ENCODE results near the gene LLPH.
"Not testable (repeated sequence)": the region's sequence is repeated elsewhere in the genome, so short reads cannot be mapped to it uniquely, and the experiment has no call there.

LLPH gene

DNA sequence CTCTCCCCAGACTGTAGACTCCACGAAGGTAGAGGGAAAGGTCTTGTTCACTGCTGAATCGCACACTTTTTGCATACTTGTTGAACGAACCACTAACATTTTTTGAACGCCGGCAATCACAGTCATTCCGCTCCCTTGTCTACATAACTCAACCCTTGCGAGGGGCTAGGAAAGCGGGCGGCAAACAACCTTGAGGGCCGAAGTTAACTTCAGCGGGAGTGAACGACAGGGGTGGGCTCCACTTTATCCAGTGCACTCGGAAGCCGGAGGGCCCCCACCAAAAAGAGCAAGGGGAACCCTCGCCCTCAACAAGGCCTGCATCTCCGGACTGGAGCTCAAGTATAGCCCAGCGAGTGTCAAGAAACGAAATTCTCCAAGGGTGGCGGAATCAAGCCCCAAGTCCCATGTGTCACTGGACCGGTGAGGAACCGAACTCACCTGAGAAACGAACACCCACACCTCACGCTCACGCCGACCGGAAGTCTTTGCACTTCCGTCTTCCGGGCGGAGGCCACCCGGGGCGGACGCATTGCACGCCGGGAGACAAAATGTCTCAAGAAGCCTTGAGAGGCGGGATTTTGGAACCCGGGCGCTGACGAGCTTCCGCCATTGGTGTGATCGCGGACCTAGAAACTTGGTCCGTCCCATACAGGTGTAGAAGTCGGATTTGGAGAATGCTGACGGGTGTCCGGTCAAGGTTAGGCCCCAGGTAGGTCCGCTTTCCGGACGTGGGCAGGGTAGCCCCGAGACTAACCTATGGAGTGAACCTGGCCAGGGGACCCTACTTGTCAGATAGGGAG, at the start of gene LLPH:
Gene LLPH (minus strand): TSS at position 484 of the 800 bp plus-strand sequence. CDS start 1,644 bp downstream, outside the sequence.
- ATAC-seq = peak; percentile 99
- peak; percentile 89 for DNase-seq

DNA sequence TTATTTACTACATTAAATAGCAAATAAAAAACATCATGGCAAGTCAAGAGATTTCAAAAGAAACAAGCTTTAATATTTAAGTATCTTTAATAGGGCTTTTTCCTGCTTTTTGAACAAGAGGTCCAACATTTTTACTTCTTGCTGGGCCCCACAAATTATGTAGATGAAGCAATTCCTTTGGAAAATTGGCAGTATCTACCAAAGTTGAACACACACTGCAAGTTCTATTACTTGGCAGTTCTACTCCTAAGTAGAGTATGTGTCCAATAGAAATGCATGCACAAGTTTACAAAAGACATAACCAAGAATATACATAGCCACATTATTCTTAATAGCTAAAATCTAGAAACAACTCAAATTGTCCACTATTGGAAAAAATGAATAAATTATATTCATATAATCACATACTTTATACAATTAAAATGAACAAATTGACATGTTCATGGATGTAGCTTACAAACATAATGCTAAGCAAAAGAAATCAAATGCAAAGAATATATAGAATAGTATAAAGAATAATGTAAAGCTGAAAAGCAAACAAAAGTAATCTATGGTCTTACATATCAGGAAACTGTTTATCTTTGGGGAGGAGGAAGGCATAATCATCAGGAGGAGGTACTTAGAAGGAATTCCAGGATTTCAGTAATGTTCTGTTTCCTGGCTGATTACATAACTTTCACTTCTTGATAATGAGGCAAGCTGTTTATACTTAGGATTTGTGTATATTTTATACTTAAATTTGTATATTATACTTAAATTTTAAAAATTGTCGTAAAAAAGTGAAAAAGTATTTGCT, 45.8 kb upstream of the LLPH start:
- ATAC-seq (no peak), DNase-seq (no peak)

DNA sequence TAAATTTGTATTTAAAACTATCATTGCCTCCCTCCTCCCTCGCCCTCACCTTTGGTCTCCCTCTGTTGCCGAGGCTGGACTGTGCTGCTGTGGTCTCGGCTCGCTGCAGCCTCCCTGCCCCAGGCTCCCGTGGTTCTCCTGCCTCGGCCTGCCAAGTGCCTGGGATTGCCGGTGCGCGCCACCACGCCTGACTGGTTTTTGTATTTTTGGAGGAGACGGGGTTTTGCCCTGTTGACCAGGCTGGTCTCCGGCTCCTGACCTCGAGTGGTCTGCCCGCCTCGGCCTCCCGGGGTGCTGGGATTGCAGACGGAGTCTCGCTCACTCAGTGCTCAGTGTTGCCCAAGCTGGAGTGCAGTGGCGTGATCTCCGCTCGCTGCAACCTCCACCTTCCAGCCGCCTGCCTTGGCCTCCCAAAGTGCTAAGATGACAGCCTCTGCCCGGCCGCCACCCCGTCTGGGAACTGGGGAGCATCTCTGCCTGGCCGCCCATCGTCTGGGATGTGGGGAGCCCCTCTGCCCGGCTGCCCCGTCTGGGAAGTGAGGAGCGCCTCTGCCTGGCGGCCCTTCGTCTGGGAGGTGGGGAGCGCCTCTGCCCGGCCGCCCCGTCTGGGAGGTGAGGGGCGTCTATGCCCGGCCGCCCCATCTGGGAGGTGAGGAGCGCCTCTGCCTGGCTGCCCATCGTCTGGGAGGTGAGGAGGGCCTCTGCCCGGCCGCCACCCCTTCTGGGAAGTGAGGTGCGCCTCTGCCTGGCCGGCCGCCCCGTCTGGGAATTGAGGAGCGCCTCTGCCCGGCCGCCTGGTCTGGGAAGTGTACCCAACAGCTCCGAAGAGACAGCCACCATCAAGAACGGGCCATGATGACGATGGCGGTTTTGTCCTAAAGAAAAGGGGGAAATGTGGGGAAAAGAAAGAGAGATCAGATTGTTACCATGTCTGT, 44.1 kb upstream of the LLPH start:
- not testable (repeated sequence) for DNase-seq, ATAC-seq

DNA sequence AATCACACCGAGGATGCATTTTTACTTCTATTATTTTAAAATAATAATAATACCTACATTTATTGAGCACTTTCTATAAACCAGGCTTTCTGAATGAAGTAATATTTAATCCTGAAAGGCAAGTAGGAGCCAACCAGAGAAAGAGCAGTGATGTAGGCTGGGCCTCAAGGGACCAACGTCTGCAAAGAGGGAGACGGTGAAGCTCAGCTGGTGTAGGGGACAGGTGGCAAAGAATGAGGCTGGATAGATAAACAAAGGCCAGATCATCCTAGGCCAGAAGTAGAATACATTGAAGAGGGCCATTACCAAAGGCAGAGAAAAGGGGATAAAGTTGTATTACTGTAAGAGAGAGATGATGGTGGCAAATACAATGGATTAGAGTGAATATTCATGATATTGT, 40.1 kb upstream of the LLPH start:
- DNase-seq (no peak), ATAC-seq (no peak)

DNA sequence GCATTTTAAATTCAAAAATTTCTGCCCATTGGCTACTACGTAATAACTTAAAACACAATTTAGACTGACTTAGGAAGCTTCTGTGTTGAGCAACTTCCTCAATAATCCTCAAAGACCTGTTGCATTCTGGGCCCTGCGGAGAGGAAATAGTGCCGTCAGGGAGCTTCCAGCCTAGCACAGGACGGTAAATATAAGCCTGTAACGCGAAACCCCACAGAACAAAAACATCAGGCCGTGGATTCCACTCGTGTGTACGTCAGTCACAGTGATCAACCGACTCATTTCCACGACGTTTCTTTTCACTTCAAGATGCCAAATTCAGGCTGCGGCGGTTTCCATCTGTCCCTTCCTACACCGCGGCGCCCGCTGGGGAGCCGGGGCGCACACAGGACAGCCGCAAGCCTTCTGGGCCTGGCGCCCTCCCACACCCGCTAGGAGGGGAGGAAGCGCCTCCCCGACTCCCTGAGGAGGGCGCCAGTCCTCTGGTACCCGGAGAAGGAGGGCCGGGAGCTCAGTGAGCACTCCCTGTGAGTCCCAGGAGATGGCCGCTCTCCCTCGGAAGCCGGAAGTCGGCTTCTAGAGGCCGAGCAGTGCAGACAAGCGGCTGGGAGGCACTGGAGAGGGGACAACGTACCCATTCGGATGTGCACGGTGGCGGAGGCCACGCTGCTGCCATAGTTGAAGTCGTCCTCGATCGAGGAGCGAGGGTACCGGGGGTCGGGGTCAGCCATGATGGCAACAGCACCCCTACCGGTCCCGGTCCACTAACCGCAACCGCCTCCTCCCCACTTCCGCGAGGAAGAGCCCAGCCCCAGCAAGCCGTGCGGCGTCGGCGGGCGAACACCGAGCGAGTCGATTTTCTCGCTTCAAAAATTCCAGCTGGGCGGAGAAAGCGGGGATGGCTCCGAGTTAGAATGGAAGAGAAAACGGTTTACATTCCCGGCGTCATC, 38.9 kb upstream of the LLPH start, which contains the start of gene TMBIM4:
Gene TMBIM4 (minus strand): TSS at position 776 of the 950 bp plus-strand sequence. CDS start 45 bp downstream, at position 731.
- peak; percentile 90 for DNase-seq
- peak; percentile 89 for ATAC-seq

DNA sequence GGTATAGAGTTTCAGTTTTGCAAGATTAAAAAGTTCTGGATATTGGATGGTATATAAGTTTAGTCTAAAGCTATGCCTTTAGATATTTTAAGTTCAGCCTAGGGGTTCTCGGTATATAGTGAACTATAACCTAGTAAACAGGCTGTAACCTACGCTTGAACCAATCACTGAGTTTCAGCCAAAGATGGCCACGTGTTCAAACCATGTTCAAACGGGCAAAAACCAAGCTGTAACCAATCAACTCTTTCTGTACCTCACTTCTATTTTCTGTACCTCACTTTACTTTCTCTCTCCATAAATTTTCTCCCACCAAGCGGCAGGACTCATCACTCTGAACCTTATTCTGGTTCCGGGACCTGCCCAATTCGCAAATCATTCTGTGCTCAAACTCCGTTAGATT, 37.9 kb upstream of the LLPH start:
- ATAC-seq = no peak

DNA sequence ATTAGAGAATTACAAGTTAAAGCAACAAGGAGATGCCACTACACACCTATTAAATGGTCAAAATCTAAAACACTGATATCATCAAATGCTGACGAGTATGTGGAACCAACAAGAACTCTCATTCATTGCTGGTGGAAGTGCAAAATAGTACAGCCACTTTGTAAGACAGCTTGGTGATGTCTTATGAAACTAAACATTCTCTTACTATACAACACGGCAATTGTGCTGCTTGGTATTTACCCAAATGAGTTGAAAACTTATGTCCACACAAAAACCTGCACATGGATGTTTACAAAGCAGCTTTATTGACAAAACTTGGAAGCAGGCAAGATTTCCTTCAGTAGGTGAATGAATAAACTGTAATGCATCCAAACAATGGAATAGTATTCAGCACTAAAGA, 36.0 kb upstream of the LLPH start:
- no peak for ATAC-seq

More for the DNA sequence above, 37.9 kb upstream of the LLPH start:
- no peak for DNase-seq

DNA sequence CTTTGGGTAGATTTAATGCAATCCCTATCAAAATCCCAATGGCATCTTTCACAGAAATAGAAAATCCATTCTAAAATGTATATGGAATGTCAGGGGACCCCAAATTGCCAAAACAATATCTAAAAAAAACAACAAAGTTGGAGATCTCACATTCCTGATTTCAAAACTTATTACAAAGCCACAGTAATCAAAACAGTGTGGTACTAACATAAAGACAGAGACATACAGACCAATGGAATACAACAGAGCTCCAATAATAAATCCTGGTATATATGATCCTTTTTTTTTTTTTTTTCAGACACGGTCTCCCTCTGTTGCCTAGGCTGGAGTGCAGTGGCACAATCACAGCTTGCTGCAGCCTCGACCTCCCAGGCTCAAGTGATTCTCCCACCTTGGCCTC, 34.6 kb upstream of the LLPH start:
- DNase-seq = no peak
- ATAC-seq = no peak

More for the DNA sequence above, 36.0 kb upstream of the LLPH start:
- DNase-seq = no peak

DNA sequence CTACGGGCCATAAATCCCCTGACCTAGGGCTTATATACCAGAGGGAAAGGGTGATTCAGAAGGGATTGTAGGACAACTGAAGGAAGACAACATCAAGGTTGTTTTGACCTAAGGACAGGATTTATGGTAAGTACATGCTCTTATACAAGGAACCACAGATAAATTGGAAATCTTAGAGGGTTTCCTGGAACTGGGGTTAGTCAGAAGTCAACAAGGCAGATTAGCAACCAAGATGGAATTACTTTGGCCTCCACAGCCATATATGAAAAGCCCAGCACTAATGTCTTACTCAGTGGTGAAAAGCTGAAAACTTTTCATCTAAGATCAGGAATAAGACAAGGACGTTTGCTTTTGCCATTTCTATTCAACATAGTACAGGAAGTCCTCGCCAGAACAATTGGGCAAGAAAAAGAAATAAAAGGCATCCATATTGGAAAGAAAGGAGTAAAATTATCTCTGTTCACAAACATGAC, 33.8 kb upstream of the LLPH start:
- ATAC-seq (no peak), DNase-seq (no peak)

DNA sequence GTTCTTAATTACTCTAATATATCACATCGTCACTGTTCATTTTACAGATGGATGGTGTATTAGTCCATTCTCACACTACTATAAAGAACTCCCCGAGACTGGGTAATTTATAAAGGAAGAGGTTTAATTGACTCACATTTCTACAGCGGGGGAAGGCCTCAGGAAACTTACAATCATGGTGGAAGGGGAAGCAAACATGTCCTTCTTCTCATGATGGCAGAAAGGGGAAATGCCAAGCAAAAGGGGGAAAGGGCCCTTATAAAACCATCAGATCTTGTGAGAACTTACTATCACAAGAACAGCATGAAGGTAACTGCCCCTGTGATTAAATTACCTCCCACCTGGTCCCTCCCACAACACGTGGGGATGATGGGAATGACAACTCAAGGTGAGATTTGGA, 32.7 kb upstream of the LLPH start:
- DNase-seq (no peak), ATAC-seq (no peak)

DNA sequence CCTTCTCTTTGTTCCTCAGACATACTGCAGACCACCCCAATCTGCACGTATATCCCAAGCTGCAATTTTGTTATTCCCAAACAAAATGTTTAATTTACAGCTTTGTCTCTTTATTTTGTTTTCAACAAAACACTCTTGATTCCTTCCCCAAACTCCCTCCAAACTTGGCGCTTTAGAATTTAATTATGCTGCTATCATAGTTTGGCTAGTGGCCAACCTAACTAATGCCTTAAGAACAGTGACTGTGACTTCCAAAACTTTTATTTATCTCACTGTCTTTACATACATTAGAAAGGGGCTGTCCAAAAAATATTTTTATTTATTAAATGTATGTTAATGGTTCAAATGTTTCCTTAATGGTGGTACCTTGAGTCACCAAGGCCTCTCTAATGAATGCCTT, 32.2 kb upstream of the LLPH start:
- DNase-seq (no peak), ATAC-seq (no peak)

DNA sequence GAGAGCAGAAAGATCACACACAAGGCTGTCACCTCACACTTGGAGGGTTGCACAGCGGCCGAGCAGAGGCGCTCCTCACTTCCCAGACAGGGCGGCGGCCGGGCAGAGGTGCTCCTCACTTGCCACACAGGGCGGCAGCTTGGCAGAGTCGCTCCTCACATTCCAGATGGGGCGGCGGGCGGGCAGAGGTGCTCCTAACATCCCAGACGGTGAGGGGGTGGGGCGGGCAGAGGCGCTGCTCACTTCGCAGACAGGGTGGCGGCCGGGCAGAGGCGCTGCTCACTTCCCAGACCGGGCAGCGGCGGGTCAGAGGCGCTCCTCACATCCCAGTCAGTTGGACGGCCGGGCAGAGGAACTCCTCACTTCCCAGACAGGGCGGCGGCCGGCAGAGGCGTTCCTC, 30.2 kb upstream of the LLPH start:
- DNase-seq (no peak), ATAC-seq (no peak)

DNA sequence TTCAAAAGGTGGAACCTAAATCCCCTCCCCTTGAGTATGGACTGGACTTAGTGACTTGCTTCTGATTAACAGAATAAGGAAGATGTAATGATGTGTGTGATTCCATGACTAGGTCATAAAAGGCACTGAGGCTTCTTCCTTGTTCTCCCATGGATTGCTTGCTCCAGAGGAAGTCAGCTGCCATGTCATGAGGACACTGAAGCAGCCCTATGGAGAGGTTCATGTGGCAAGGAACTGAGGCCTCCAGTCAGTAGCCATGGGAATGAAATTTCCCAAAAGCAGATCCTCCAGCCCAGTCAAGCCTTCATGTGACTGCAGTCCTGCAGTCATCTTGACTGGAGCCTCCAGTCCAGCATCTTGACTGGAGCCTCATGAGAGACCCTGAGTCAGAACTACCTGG, 28.6 kb upstream of the LLPH start:
- ATAC-seq = no peak

DNA sequence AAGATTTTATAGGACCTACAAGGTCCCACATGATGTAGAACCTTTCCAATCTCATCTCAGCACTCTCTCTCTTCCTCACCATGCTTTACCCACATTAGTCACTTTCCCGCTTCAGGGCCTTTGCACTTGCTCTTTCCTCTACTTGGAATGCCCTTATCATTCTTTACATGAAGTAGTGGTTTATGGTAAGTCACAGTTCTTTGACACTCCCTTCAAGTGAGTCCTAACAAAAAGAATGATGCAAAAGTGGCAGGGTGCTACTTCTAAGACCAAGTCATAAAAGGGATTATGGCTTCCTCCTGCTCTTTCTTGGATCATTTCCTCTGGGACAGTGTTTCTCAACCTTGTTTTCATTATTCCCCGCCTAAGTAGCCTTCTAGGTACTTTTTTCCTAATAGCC, 26.1 kb upstream of the LLPH start:
- no peak for ATAC-seq
- no peak for DNase-seq

More for the DNA sequence above, 28.6 kb upstream of the LLPH start:
- no peak for DNase-seq

DNA sequence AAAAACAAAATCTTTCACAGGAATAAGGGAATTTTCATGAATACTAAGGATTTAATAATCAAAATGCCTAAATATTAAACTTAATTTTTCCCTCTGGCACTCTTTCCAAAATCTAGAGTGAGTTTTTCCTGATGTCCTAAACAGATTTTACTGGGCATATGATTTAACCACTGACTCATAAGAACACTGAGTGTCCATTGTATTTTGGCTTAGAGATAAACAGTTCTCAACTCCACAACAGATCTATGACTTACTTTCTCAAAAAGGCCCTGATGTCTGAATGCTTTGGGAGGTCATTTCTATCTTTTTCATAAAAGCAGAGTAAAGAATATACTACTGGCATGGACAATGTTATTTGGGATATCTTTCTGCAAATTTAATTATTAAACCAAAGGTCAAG, 24.2 kb upstream of the LLPH start:
- DNase-seq (no peak), ATAC-seq (no peak)

DNA sequence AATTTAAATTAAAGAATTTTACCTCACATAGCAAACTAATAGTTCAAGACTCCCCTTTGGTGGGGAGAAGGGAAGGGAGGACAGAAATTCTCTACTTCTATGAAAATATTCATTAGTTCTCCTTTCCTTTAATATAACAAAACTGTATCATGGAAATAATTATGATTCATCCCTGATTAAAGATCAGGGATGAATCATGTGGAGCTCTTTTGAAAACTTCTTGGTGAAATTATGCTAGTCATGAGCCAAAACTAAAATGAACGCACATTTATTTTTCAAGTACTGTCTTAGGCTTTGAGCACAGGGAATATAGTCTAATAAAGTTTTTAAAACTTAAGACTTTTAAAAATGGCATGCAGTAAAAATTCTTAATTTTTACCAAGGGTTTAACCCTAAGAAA, 22.2 kb upstream of the LLPH start:
- DNase-seq (no peak), ATAC-seq (no peak)

DNA sequence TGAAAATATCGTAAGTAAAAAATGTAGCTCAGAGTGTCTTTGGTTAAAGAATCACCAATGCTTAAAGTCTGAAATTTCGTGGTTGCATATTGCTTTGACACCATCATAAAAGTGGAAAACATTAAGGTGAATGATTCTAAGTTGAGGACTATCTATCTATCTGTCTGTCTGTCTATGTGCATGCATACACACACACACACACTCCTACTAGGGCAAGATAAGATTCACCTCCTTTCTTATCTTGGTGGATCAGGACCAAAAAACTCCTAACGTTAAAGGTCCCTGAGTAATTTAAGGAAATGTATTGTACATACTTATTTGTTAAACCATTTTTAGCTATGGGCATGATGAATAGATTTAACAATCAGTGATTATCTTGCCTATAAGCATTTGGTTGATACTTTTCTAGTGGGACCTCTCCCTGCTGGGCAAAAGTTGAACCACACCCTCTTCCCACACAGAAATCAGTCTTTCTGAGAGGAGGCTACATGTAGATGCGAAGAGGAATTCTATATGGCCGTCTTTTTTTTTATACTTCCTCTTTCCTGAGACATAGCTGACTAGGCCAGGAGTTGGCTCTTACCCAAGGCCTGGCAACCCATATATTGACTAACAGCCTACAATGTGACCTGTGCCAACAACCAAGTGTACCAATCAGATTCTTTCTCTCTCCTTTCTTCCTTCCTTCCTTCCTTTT, 19.3 kb upstream of the LLPH start:
- no peak for ATAC-seq
- DNase-seq = no peak

DNA sequence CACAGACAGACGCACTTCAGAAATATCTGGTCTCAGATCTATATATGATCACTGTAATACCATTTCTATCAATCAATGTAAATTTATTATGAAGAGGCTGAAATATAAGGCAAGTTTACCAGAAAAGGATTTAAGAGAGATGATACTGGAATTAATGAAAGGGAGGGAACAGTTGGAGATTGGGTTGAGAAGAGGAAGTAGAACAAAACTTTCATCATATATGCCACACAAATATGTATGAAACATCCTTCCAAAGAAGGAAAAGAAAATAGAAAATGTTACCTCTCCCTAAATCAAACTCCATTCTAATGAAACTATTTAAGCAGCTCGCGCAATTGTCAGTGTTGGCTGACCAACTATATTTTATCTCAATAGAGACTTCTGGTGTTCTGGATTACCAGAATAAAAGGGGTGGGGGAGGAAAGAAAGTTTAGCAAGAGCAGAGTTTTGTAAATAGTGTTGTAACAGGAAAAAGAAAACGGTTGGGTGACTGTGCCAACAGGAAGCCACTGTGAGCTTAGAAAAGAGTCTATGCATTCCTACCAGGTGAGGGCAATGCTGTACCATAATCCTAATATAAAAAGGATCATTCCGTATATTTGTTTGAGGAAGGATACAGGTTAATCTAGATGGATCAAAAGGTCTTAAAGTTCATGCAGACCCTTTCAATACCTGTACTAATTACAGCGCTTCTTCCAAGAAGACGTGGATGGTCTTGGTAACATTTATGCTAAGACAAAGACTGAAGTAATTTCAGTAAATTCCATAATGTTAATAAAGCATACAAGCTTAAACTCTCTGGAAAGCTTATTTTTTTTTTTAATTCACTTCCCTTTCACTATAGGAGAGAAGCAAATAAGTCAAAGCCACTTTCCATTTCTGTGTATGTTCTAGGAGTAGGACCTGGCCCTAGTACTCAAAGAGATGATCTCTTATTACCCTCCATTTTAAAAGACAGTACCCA, 14.5 kb upstream of the LLPH start:
- no peak for ATAC-seq
- no peak for DNase-seq

DNA sequence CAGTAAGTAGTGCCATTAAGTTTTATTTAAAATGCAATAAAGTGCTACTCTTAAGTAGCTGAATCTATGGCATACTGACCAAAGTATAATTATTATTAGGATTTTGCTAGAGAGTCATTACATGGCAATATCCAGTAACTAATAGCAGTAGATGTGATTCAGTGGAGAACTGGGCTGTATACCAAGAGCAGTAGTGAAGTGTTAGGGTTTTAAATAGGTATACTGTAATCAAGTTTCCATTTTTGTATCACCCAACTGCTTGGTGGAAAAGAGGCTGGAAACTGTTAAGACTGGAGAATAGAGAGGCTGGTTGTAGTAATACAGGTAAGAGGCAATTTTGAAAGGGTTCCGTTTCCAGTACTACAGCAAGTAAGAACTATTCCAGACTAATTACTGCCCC, 13.3 kb upstream of the LLPH start:
- DNase-seq (no peak), ATAC-seq (no peak)

All from stimulated activated naive CD8-positive, alpha-beta T cell treated with anti-CD3 and anti-CD28 coated beads, Interleukin-15, Interleukin-2, amounts not matched to agents 100 U/mL and 50 U/mL, for 24 hours (primary cell).